Mesendoderm (in vitro differentiated cells): ENCODE results near the gene NKPD1.

Source experiments
- DNase-seq: peaks from one replicate; pipeline ENCODE4 v3.0.0; 2013
- H2AK5ac ChIP-seq: 2 replicates; pipeline ENCODE4 v1.6.1; 2013; ENCODE audit warnings: low read length, inconsistent platforms
- H2BK120ac ChIP-seq: 2 replicates; pipeline ENCODE4 v1.6.1; 2013; ENCODE audit warnings: low read depth, mild to moderate bottlenecking, low read length, moderate library complexity, mixed read lengths
- H2BK15ac ChIP-seq: replicated peaks from 2 replicates; pipeline ENCODE4 v1.6.1; 2013; ENCODE audit warnings: low read depth, mild to moderate bottlenecking, moderate library complexity
- H2BK5ac ChIP-seq: 2 replicates; pipeline ENCODE4 v1.6.1; 2013; ENCODE audit warnings: low read length, inconsistent platforms
- H3K18ac ChIP-seq: 2 replicates; pipeline ENCODE4 v1.6.1; 2013; ENCODE audit warnings: mild to moderate bottlenecking, low read length, mixed read lengths
- H3K23ac ChIP-seq: one replicate; pipeline ENCODE4 v1.6.1; 2013; ENCODE audit warnings: low read length
- H3K27ac ChIP-seq: 2 replicates; pipeline ENCODE4 v1.5.1; 2013; ENCODE audit warnings: low read depth, mild to moderate bottlenecking, inconsistent platforms, low read length, moderate library complexity
- H3K27me3 ChIP-seq: 2 replicates; pipeline ENCODE4 v1.6.1; 2013; ENCODE audit warnings: low read length, control low read depth, mild to moderate bottlenecking, inconsistent platforms; ENCODE audit not compliant: insufficient read depth, poor library complexity
- H3K36me3 ChIP-seq: 2 replicates; pipeline ENCODE4 v1.6.1; 2013; ENCODE audit warnings: low read length, inconsistent platforms; ENCODE audit not compliant: control insufficient read depth, insufficient read depth
- H3K4ac ChIP-seq: one replicate; pipeline ENCODE4 v1.6.1; 2013; ENCODE audit warnings: low read depth, mild to moderate bottlenecking, low read length, moderate library complexity
- H3K4me1 ChIP-seq: 2 replicates; pipeline ENCODE4 v1.6.1; 2013; ENCODE audit warnings: low read depth, low read length, inconsistent platforms; ENCODE audit not compliant: control insufficient read depth
- H3K4me2 ChIP-seq: 2 replicates; pipeline ENCODE4 v1.6.1; 2013; ENCODE audit warnings: low read length
- H3K4me3 ChIP-seq: 2 replicates; pipeline ENCODE4 v1.5.1; 2013; ENCODE audit warnings: mild to moderate bottlenecking, low read length
- H3K56ac ChIP-seq: one replicate; pipeline ENCODE4 v1.6.1; 2013; ENCODE audit warnings: low read length
- H3K79me1 ChIP-seq: 2 replicates; pipeline ENCODE4 v1.6.1; 2013; ENCODE audit warnings: low read length, inconsistent platforms
- H3K79me2 ChIP-seq: 2 replicates; pipeline ENCODE4 v1.6.1; 2013; ENCODE audit warnings: mild to moderate bottlenecking, low read length; ENCODE audit not compliant: control insufficient read depth, insufficient read depth
- H3K9ac ChIP-seq: 2 replicates; pipeline ENCODE4 v1.6.1; 2013; ENCODE audit warnings: low read length, inconsistent platforms
- H4K5ac ChIP-seq: one replicate; pipeline ENCODE4 v1.6.1; 2013; ENCODE audit warnings: low read length
- H4K8ac ChIP-seq: one replicate; pipeline ENCODE4 v1.6.1; 2013; ENCODE audit warnings: low read depth, mild to moderate bottlenecking, control low read depth, low read length, moderate library complexity
- WGBS: extraction: QIAGEN DNeasy Blood & Tissue Kit; methylation state at CpG from one replicate; pipeline ENCODE4 v1.1.7; 2013; ENCODE audit warnings: low lambda C conversion rate, missing lambda C conversion rate; ENCODE audit not compliant: insufficient coverage; ENCODE audit errors: extremely low coverage; 5-methylcytosine and 5-hydroxymethylcytosine counted together

The NKPD1 gene

DNA sequence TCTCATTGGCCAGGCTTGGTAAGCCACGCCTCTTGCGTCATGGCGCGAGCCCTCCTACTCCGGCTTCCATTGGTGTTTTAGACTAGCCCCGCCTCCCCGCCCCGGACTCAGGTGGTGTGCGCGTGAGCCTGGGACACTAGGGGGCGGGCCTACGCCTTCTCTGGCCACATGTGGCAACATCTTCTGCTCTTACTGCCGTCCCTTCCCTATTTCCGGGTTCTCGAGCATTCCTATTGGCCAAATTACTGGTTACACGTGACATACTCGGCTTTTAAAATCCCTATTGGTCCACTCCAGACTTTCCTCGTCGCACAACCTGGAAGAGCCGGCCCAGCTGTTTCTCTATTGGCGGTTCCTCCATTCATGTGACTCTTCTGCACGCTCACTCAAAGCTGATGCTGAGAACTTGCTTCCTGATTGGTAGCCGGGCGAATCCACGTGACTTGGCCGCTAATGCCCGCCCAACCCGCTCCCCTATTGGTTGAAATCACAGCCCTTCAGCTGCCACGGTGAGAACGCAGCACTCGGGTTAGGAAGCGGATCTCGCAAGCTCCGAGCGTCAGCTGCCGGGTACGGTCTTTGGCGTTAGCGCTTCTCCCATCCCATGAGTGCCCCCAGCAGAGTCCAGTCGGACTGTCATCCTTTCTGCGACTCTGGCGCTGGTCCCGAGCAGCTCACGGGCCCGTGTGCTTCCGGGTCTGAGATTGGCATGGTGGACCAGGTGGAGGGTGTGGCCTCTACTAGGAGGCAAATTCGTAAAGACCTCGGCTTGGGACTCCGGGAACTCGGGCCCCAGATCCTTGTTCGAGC, 17.7 kb upstream of the NKPD1 start, which contains the start of gene BLOC1S3:
Gene BLOC1S3, plus strand, starts transcription at position 523 of the 810 bp plus-strand sequence. CDS start 513 bp downstream, outside the sequence.
- Histone ChIP-seq H3K4ac (no peak within 1 kb of the TSS), H3K27me3 (no peaks in the 10 kb centered on the region), H2BK120ac (no peak within 1 kb of the TSS), H3K9ac (peak within 1 kb of the TSS; percentile 86), H3K79me2 (no peaks in the 10 kb centered on the region), H2BK5ac (no peak within 1 kb of the TSS), H2AK5ac (no peak within 1 kb of the TSS), H3K79me1 (peaks cover 4% of the 10 kb centered on the region), H3K23ac (peak within 1 kb of the TSS; percentile 66), H3K27ac (peak within 1 kb of the TSS; percentile 39), H4K5ac (no peak within 1 kb of the TSS), H3K4me3 (peak within 1 kb of the TSS; percentile 98), H2BK15ac (no peak within 1 kb of the TSS), H3K4me1 (no peaks in the 10 kb centered on the region), H3K18ac (no peak within 1 kb of the TSS), H4K8ac (no peak within 1 kb of the TSS), H3K56ac (peak within 1 kb of the TSS; percentile 95), H3K36me3 (no peaks in the 10 kb centered on the region), H3K4me2 (peak within 1 kb of the TSS; percentile 95)
- WGBS = no CpG with 5 or more reads among the region's 51 CpGs
- peak; percentile 100 for DNase-seq

DNA sequence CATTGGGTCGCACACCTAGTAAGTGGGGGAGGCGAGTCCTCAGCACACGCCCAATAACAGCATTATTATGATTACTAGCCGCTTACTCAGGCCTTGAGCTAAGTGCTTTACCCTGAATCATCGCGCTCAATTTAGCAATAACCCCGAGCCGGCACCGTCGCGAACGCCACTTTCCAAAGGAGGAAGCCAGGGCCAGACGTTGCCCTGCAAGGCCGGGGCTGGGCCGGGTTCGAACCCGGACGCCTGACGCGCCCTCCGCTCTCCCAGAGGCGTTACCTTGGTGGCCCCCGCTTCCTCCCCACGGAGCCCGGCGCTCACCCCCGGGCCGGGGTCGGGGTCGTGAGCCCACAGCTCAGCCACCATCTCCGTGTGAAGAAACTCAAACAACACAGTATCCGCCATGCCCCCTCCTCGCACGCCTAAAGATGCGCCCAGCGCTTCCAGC, 17.1 kb upstream of the NKPD1 start, which contains the start of gene TRAPPC6A:
Gene TRAPPC6A, minus strand, starts transcription at position 421 of the 445 bp plus-strand sequence. Its CDS starts 19 bp downstream, at position 402.
- Histone ChIP-seq H3K27me3 (no peaks in the 10 kb centered on the region), H3K36me3 (no peaks in the 10 kb centered on the region), H3K4me3 (peak within 1 kb of the TSS; percentile 98), H3K4me2 (peak within 1 kb of the TSS; percentile 95), H3K56ac (peak within 1 kb of the TSS; percentile 95), H3K4ac (no peak within 1 kb of the TSS), H4K5ac (no peak within 1 kb of the TSS), H3K4me1 (no peaks in the 10 kb centered on the region), H3K23ac (no peak within 1 kb of the TSS), H3K18ac (no peak within 1 kb of the TSS), H3K9ac (peak within 1 kb of the TSS; percentile 86), H2BK5ac (no peak within 1 kb of the TSS), H2BK15ac (no peak within 1 kb of the TSS), H2BK120ac (no peak within 1 kb of the TSS), H3K79me1 (peaks cover 4% of the 10 kb centered on the region), H4K8ac (no peak within 1 kb of the TSS), H3K79me2 (no peaks in the 10 kb centered on the region), H3K27ac (peak within 1 kb of the TSS; percentile 39), H2AK5ac (no peak within 1 kb of the TSS)
- no peak for DNase-seq
- no CpG with 5 or more reads among the region's 36 CpGs for WGBS

DNA sequence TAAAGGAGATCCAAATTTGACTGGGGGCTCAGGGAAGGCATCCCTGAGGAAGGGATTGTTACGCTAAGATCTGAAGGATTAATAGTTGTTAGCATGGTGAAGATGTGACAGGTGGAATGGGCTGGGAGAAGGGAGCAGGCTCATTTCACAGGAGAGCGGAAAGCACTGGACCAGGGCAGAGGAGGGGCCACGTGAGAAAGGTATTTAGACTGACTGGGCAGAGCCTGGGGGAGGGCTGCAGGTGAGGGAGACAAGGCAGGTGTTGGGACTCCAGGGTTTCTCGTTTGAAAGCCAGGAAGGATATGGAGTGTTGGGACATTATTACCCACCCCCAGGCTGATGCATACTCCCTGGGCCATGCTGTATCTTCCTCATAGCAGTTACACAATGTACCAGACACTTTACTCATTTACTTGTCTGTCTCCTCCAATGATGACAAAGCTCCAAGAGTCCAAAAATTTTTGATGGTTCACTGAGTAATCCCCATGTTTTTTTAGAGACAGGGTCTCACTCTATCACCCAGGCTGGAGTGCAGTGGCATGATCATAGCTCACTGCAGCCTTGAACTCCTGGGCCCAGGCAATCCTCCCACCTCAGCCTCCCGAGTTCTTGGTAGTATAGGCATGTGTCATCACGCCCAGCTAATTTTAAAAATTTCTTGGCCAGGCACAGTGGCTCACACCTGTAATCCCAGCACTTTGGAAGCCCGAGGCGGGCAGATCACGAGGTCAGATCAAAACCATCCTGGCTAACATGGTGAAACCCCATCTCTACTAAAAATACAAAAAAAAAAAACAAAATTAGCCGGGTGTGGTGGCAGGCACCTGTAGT, 14.9 kb upstream of the NKPD1 start:
- no peak overlapping the region for H3K56ac ChIP-seq
- WGBS = no CpG with 5 or more reads among the region's 10 CpGs
- DNase-seq = no peak

DNA sequence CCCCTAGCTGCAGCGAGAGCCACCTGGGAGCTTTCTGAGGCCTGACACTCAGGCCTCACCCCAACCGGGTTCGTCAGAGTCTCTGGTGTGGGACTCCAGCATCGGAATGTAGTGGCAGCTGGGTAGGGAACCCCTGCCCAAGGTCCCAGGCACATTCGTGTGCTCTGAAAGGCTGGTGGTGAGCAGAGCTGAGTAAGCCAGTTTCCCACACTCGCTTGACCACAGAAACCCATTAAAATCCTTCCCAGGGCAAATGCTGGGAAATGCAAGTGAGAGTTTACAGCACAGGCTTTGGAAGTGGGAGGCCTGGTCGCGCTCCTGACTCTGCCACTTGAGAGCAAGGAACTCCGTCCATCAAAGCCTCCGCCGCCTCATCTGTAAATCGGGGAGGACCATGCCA, 13.0 kb upstream of the NKPD1 start:
- H3K27me3 ChIP-seq = no peaks in the 10 kb centered on the region
- no peak overlapping the region for H3K18ac ChIP-seq
- H3K4me1 ChIP-seq = no peaks in the 10 kb centered on the region
- H2BK120ac ChIP-seq = no peak overlapping the region
- DNase-seq = no peak
- no peak overlapping the region for H3K56ac ChIP-seq
- no peaks in the 10 kb centered on the region for H3K79me2 ChIP-seq
- H2BK5ac ChIP-seq = no peak overlapping the region
- H3K36me3 ChIP-seq = no peaks in the 10 kb centered on the region
- no peak overlapping the region for H2AK5ac ChIP-seq
- H3K4ac ChIP-seq = no peak overlapping the region
- no peak overlapping the region for H3K4me3 ChIP-seq
- H3K9ac ChIP-seq = no peak overlapping the region
- WGBS = no CpG with 5 or more reads among the region's 12 CpGs
- no peak overlapping the region for H3K27ac ChIP-seq
- H4K8ac ChIP-seq = no peak overlapping the region
- H3K79me1 ChIP-seq = peaks cover 3% of the 10 kb centered on the region
- H4K5ac ChIP-seq = no peak overlapping the region
- no peak overlapping the region for H3K4me2 ChIP-seq
- H3K23ac ChIP-seq = no peak overlapping the region
- no peak overlapping the region for H2BK15ac ChIP-seq

More for the DNA sequence above, 14.9 kb upstream of the NKPD1 start:
- no peak overlapping the region for H2BK120ac ChIP-seq
- H2BK5ac ChIP-seq = no peak overlapping the region
- no peak overlapping the region for H3K4me3 ChIP-seq
- H2AK5ac ChIP-seq = no peak overlapping the region
- H4K8ac ChIP-seq = no peak overlapping the region
- H3K4me2 ChIP-seq = no peak overlapping the region
- H3K4me1 ChIP-seq = no peaks in the 10 kb centered on the region
- no peak overlapping the region for H3K4ac ChIP-seq
- H3K36me3 ChIP-seq = no peaks in the 10 kb centered on the region
- no peak overlapping the region for H3K27ac ChIP-seq
- peaks cover 3% of the 10 kb centered on the region for H3K79me1 ChIP-seq
- H4K5ac ChIP-seq = no peak overlapping the region
- no peaks in the 10 kb centered on the region for H3K79me2 ChIP-seq
- no peak overlapping the region for H2BK15ac ChIP-seq
- no peak overlapping the region for H3K18ac ChIP-seq
- H3K27me3 ChIP-seq = no peaks in the 10 kb centered on the region
- H3K23ac ChIP-seq = no peak overlapping the region
- H3K9ac ChIP-seq = no peak overlapping the region

DNA sequence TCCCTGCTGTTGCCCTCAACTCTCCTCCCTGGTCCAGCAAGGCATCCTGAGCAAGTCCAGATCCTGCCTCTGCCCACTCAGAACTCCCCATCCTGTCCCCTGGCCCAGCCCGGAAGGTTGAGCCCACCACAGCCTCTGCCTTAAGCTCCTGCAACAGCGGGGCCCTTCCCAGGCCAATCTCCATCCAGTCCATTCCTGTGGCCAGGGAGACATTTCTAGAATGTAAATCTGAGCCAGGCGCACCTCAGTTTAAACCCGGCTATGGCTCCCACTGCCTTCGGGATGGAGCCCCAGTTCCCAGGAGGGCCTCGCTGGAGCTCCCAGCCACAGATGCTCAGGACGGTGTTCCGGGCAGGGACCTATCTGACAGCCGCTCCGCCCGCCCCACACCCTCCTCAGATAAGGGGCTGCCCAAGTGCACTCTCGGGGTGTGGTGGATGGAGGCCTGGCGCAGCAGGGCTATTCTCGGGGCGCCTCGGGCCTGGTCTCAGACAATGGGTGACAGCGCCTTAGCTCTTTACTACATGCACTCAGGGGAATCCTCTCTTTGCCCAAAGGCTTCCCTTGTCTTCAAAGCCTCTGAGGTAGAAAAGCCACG, 11.9 kb upstream of the NKPD1 start:
- H3K18ac ChIP-seq = no peak overlapping the region
- no CpG with 5 or more reads among the region's 18 CpGs for WGBS

More for the DNA sequence above, 11.9 kb upstream of the NKPD1 start:
- Histone ChIP-seq H3K4me2 (no peak overlapping the region), H3K27me3 (no peaks in the 10 kb centered on the region), H2BK120ac (no peak overlapping the region), H2AK5ac (no peak overlapping the region), H3K79me2 (no peaks in the 10 kb centered on the region), H2BK15ac (no peak overlapping the region), H2BK5ac (no peak overlapping the region), H3K36me3 (no peaks in the 10 kb centered on the region), H3K79me1 (peaks cover 2% of the 10 kb centered on the region), H3K56ac (no peak overlapping the region), H3K27ac (no peak overlapping the region), H3K4me3 (no peak overlapping the region), H3K23ac (no peak overlapping the region), H4K5ac (no peak overlapping the region), H3K9ac (no peak overlapping the region), H3K4ac (no peak overlapping the region), H4K8ac (no peak overlapping the region), H3K4me1 (no peaks in the 10 kb centered on the region)
- DNase-seq = no peak
